Measurements from ENCODE around the gene NFIB. TPM values are rescaled to one million over a fixed set of nuclear protein-coding genes. Genes with fewer than 3 reads are reported as not detected.
A peak's percentile ranks its signal among the peaks of the same experiment; 100 is the strongest.

The NFIB gene
- total RNA-seq, 1 experiment from 2014 or later = 14.3 TPM

GRCh38 chr9:14344941-14345353 is 31.0 kb upstream of the NFIB start:
- H4K8ac ChIP-seq (replicated peaks; ENCODE audit: insufficient read length, low read depth, low read length) = no peak overlapping the region
- H3K4me3 Mint-ChIP-seq = no peak overlapping the region
- TF ChIP-seq, protein P1, sequence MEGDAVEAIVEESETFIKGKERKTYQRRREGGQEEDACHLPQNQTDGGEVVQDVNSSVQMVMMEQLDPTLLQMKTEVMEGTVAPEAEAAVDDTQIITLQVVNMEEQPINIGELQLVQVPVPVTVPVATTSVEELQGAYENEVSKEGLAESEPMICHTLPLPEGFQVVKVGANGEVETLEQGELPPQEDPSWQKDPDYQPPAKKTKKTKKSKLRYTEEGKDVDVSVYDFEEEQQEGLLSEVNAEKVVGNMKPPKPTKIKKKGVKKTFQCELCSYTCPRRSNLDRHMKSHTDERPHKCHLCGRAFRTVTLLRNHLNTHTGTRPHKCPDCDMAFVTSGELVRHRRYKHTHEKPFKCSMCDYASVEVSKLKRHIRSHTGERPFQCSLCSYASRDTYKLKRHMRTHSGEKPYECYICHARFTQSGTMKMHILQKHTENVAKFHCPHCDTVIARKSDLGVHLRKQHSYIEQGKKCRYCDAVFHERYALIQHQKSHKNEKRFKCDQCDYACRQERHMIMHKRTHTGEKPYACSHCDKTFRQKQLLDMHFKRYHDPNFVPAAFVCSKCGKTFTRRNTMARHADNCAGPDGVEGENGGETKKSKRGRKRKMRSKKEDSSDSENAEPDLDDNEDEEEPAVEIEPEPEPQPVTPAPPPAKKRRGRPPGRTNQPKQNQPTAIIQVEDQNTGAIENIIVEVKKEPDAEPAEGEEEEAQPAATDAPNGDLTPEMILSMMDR (conservative IDR thresholded peaks at IDR 0.05) = no peak
- peaks cover 11% of the 10 kb centered on the region for H3K4me1 ChIP-seq (ENCODE audit: insufficient read depth, low read length)
- no peak overlapping the region for H2BK120ac ChIP-seq (ENCODE audit: low read depth, low read length, poor library complexity, severe bottlenecking)
- DNase-seq = peak; percentile 56
- H3K23me2 ChIP-seq (ENCODE audit: insufficient read length, low read depth, low read length, poor library complexity, severe bottlenecking) = peaks cover 52% of the 10 kb centered on the region
- no peak overlapping the region for H3K56ac ChIP-seq (ENCODE audit: insufficient read length, low read depth, low read length)
- peak overlapping the region in 1 of 3 experiments; percentile 59; a peak in 4 of 7 replicates for H3K27ac Mint-ChIP-seq
- no peak overlapping the region for H2BK15ac ChIP-seq (ENCODE audit: low read depth, low read length)
- H3K79me2 ChIP-seq (ENCODE audit: insufficient read depth, low read length) = no peaks in the 10 kb centered on the region
- H3K79me1 ChIP-seq (ENCODE audit: insufficient read depth, low read depth, low read length, poor library complexity, severe bottlenecking) = no peaks in the 10 kb centered on the region
- no peaks in the 10 kb centered on the region for H4K20me1 ChIP-seq (ENCODE audit: control insufficient read depth, insufficient read depth, insufficient read length)
- H4K91ac ChIP-seq (ENCODE audit: insufficient read length, low read depth, low read length) = no peak overlapping the region
- H2BK12ac ChIP-seq (ENCODE audit: insufficient read length, low read depth, low read length) = no peak overlapping the region
- H4K5ac ChIP-seq (ENCODE audit: insufficient read length, low read depth, low read length) = no peak overlapping the region
- no peak overlapping the region for H3K9ac ChIP-seq (ENCODE audit: extremely low read depth, insufficient read length, low read length)
- H3K27me3 Mint-ChIP-seq (ENCODE audit: low read depth) = peaks cover 51% of the 10 kb centered on the region
- no peaks in the 10 kb centered on the region for H3K36me3 Mint-ChIP-seq (ENCODE audit: insufficient read depth in 1 of 3, low read depth in 3 of 3)
- no peak overlapping the region for H3K27ac ChIP-seq (ENCODE audit: insufficient read length, low read depth, low read length)
- H3K14ac ChIP-seq (ENCODE audit: insufficient read depth, low read length) = no peak overlapping the region
- H3K4me2 ChIP-seq (ENCODE audit: insufficient read depth, insufficient read length, low read length) = peak overlapping the region; percentile 53
- no CpG with 5 or more reads among the region's 9 CpGs for WGBS (ENCODE audit: extremely low coverage, insufficient read length, low lambda C conversion rate)
- H3K4ac ChIP-seq (ENCODE audit: low read depth, low read length) = no peak overlapping the region
- no peak overlapping the region for H2AK5ac ChIP-seq (ENCODE audit: insufficient read length, low read length)
- no peak overlapping the region for H2BK20ac ChIP-seq (ENCODE audit: low read depth, low read length, poor library complexity, severe bottlenecking)
- H3T11ph ChIP-seq (ENCODE audit: low read length) = no peak overlapping the region
- no peaks in the 10 kb centered on the region for H3K9me3 ChIP-seq (ENCODE audit: control insufficient read depth, low read depth, low read length)
- H2AFZ ChIP-seq (ENCODE audit: low read length) = no peak overlapping the region
- H3K4me1 Mint-ChIP-seq = peaks cover 38 to 43% of the 10 kb centered on the region in 2 experiments
- H3K9me3 Mint-ChIP-seq = no peaks in the 10 kb centered on the region
- no peak overlapping the region for H2BK5ac ChIP-seq (ENCODE audit: insufficient read length, low read length)
- H3K23ac ChIP-seq (ENCODE audit: insufficient read length, low read depth, low read length) = no peak overlapping the region
- no peak overlapping the region for H3K18ac ChIP-seq (ENCODE audit: insufficient read length, low read depth, low read length)
- H3K27me3 ChIP-seq (ENCODE audit: insufficient read depth, low read length) = peaks cover 21% of the 10 kb centered on the region

Measured in H9 (cell line).